Left cardiac atrium (tissue), 4 donors: Measurements from ENCODE around the gene TTC34. TPM values are rescaled to one million over a fixed set of nuclear protein-coding genes. Genes with fewer than 3 reads are reported as not detected.
"Not testable (repeated sequence)": the region's sequence is repeated elsewhere in the genome, so short reads cannot be mapped to it uniquely, and the experiment has no call there.

Source experiments
- ATAC-seq, 2 donors: fragments of 200-7000 bp; cut with Tn5 transposase; one replicate each; pipeline ENCODE4 v1.9.1; 2020; ENCODE audit warnings: mild to moderate bottlenecking in 2 of 2, moderate library complexity in 2 of 2
- DNase-seq: peaks from one replicate; pipeline ENCODE4 v3.0.0-alpha.2; 2020
- intact Hi-C, 2 donors: fragments of 100-400 bp; cut with DNase I; formaldehyde crosslinking; loops; one replicate each; pipeline versions ENCODE4 v1.14.1 to v1.15.1; 2022 to 2023
- total RNA-seq, 2 donors: library from RNA; stranded (reverse); fragmentation: NEBNext Ultra II Directional; extraction: Animal tissue kit (Norgen Biotek cat#: 25700); gene quantifications; one replicate each; pipeline ENCODE4 v1.2.1, GENCODE V29; 2021
- donor health status: DM: no; HTN: yes; CAD: no.
- donor health status: DM: no; HTN: yes; CAD: no; lungs with severe emphysema.
- donor health status: DM: yes; HTN: yes; CAD: no.
- donor health status: Dilated cardiomyopathy.

The TTC34 gene
- total RNA-seq, 2 donors from 2014 or later = 0.52 to 0.53 TPM

GRCh38 chr1:2786329-2787162 is 14.9 kb downstream of the TTC34 start:
- ATAC-seq (peak; percentile 38 to 51), DNase-seq (peak; percentile 56)
- intact Hi-C loops = loop anchor here (2.0 to 5.0 kb wide), 2 partner anchors 369 to 372 kb away; no protein-coding TSS in a partner anchor

DNA sequence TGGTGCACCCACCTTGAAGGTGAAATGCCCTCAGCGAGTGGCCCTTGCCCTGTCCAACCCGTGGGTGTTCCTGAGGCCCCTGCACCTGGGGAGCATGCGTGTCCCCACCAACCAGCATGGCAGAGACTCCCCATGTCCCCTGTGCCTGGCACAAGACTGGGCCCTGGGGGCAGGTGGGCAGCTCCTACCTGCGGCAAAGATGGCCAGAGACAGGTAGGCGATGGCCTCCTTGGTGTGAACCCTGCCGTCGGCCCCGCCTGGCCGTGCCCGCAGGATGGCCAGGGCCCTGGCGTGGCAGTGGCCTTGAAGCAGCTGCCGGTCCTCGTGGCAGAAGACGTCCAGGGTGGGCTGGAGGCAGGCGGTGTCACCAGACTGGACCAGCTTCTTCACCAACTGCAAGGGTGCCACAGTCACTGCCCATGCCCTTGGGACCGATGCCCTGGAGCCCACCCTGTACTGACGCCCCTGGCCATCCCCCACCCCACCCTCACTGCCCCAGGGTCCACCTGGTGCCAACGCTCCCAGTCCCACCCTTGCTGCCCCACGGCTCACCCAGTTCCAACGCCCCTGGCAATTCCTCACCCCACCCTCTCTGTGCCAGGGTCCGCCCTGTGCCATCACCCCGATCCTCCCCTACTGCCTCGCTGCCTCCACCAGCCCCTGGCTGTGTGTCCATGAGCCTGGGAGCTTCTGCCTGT is 15.7 kb downstream of the TTC34 start:
- intact Hi-C loops = loop anchor here (2.0 to 5.0 kb wide), 2 partner anchors 368 to 371 kb away; no protein-coding TSS in a partner anchor
- no peak for DNase-seq
- ATAC-seq = peak in 1 of 2 donors; percentile 22

DNA sequence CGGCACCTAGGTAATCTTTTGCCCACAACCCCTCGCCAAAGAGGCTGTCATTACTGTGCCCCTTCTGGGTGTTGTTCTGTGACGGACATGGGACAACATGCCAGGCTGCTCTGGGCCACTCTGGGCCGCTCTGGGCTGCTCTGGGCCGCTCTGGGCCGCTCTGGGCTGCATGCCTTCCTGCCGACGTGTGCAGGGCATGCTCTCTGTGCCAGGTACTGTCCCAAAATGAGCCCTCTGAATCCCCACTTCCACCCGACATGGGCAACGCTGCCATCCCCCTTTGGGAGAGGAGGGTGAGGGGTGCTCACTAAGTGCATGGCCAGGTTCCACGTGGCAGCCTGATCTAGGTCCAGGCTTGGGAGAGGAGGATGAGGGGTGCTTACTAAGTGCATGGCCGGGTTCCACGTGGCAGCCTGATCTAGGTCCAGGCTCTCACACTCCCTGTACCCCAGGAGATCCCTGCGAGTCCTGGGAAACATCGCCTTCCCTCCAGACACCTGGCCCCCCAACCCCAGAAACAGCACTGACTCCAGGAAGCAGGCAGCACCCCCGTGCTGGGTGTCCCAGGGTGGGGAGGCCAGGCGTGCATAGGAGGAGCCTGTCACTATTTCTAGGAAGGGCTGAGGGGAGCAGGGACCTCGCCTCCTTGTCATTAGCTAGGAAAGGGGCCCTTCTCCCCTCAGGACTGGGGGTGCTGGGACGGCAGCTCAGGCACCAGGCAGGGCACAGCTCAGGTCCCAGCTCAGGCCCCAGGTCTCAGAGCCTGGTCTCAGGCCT is 16.5 kb downstream of the TTC34 start:
- intact Hi-C loops = loop anchor here in 1 of 2 donors (5.0 kb wide), 1 partner anchor 368 kb away; no protein-coding TSS in a partner anchor
- DNase-seq = no peak
- ATAC-seq = no peak

- DNase-seq = no peak
- intact Hi-C loops = no loop called here
- no peak for ATAC-seq
These were observed 17.8 kb downstream of the TTC34 start for GRCh38 chr1:2783435-2784397.

DNA sequence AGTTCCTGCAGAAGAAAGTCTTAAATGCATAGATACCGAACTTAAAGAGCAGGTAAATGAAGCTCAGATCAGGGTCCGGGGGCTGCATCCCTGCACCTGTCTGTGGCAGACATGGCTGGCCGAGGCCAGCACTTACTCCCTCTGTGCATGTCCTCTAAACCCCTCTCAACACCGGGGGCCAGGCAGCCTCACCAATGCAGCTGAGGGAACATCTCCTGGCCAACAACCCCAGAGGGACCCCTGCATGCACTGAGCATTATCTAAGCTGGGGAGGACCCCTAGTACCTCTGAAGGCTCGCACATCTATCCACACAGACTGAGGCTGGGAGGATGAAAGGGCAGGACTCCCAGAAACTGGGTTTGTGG is 18.4 kb downstream of the TTC34 start:
- intact Hi-C loops = no loop called here
- DNase-seq (no peak), ATAC-seq (no peak)

- ATAC-seq = no peak
- intact Hi-C loops = no loop called here
These were observed 19.9 kb downstream of the TTC34 start for GRCh38 chr1:2781627-2782026.

DNA sequence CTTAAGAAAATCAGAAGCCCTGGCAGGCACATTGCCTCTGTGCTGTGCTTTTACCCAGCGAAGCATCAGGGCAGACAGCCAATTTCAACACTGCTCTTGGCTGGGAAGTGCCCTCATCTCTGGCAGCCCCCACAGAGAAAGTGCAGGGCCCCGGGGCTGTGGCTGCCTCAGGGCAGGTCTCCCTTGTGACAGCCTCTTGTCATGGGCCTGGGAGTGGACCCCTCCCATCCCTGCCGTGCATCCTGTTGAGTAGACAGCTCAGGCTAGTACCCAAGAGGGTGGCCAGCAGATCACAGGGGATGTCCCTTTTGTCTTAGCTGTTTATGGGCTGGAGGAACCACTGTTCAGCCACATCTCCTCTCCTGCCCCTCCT is 23.3 kb downstream of the TTC34 start:
- DNase-seq (no peak), ATAC-seq (peak; percentile 48 to 76)
- intact Hi-C loops = no loop called here

More at GRCh38 chr1:2781627-2782026, 19.9 kb downstream of the TTC34 start:
- no peak for DNase-seq

- intact Hi-C loops = no loop called here
- DNase-seq (no peak), ATAC-seq (peak in 1 of 2 donors; percentile 12)
These were observed 23.9 kb downstream of the TTC34 start for GRCh38 chr1:2777424-2778219.

DNA sequence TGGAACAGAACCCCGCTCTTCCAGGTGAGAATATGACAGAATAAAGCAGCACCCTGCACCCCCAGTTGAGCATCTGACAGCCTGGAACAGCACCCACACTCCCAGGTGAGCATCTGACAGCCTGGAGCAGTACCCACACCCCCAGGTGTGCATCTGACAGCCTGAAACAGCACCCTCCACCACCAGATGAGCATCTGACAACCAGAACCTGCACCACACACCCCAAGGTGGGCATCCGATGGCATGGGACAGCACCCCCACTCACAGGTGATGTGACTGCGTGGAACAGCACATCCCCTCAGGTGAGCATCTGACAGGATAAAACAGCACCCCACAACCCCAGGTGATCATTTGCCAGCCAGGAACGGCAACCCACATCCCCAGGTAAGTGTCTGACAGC is 26.2 kb downstream of the TTC34 start:
- intact Hi-C loops, DNase-seq, ATAC-seq: not testable (repeated sequence)

GRCh38 chr1:2768052-2768451 is 33.4 kb downstream of the TTC34 start:
- intact Hi-C loops, ATAC-seq, DNase-seq: not testable (repeated sequence)

GRCh38 chr1:2759433-2759832 is 42.1 kb downstream of the TTC34 start:
- ATAC-seq, DNase-seq, intact Hi-C loops: not testable (repeated sequence)

- DNase-seq, intact Hi-C loops, ATAC-seq: not testable (repeated sequence)
These were observed 44.0 kb downstream of the TTC34 start for GRCh38 chr1:2757519-2757918.

GRCh38 chr1:2755426-2755825 is 46.1 kb downstream of the TTC34 start:
- DNase-seq, intact Hi-C loops, ATAC-seq: not testable (repeated sequence)

- DNase-seq, intact Hi-C loops, ATAC-seq: not testable (repeated sequence)
These were observed 46.9 kb downstream of the TTC34 start for GRCh38 chr1:2754597-2754996.

- DNase-seq, ATAC-seq, intact Hi-C loops: not testable (repeated sequence)
These were observed 49.0 kb downstream of the TTC34 start for GRCh38 chr1:2752503-2752902.

DNA sequence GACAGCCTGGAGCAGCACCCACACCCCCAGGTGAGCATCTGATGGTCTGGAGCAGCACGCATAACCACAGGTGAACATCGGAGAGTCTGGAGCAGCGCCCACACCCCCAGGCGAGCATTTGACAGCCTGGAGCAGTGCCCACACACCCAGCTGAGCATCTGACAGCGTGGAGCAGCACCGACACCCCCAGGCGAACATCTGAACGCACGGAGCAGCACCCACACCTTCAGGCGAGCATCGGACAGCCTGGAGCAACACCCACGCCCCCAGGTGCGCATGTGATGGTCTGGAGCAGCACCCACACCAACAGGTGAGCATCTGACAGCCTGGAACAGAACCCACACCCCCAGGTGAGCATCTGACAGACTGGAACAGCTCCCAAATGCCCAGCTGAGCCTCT is 49.6 kb downstream of the TTC34 start:
- ATAC-seq, DNase-seq, intact Hi-C loops: not testable (repeated sequence)
